ENCODE results near the gene HIRIP3. TPM values are rescaled to one million over a fixed set of nuclear protein-coding genes. Genes with fewer than 3 reads are reported as not detected.
A peak's percentile ranks its signal among the peaks of the same experiment; 100 is the strongest.

The HIRIP3 gene
- total and polyA plus RNA-seq, 2 of the 13 experiments (the other 11 are each of a cell fraction or from before 2014, with no cell fraction given), result 12.6 to 17.2 TPM

DNA sequence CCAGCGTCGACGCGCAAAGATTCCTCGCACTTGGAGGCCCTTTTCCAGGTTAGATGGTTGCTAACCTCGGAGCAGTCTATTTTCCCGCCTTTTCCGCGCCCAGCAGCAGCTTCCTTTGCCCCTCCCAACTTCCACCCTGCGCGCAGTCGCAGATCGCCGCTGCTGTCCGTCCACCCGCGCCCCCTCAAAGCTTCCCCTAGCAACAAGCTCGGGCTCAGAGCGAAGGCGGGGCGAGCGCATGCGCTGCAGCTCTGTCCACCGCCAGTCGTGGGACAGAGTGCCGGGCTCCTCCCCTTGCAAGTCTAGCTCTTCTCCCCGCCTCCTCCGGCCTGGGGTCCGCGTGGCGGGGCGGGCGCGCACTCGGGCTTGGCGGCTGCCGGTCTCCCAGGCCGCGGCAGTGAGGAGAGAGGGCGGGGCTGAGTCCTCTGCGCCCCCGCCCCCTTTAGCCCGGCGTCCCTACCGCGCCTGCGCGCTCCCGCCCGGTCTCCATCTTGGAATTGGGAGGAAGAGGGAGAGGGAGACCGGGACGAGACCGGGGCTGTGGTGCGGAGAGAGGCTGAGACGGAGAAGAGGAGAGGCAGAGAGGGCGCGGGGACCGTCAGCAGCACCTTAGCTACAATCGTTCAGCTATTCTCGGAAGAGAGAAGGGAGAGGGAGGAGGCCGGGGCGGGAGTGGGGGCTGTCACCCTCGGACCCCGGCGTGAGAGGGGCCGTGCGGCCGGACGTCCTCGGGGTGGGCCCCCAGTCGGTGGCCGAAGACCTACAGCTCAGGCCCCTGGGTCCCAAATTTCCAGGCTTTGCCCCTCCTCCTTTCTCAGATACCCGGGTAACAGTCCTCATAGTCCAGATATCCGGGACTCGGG lies 21.8 kb downstream of the HIRIP3 start, which contains the start of gene TAOK2 (continued):
- TF ChIP-seq, protein P1, sequence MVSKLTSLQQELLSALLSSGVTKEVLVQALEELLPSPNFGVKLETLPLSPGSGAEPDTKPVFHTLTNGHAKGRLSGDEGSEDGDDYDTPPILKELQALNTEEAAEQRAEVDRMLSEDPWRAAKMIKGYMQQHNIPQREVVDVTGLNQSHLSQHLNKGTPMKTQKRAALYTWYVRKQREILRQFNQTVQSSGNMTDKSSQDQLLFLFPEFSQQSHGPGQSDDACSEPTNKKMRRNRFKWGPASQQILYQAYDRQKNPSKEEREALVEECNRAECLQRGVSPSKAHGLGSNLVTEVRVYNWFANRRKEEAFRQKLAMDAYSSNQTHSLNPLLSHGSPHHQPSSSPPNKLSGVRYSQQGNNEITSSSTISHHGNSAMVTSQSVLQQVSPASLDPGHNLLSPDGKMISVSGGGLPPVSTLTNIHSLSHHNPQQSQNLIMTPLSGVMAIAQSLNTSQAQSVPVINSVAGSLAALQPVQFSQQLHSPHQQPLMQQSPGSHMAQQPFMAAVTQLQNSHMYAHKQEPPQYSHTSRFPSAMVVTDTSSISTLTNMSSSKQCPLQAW (CRISPR knock-in tag; IDR thresholded peaks at IDR 0.05), result peak; percentile 89
- TF ChIP-seq KMT2B (CRISPR knock-in tag; IDR thresholded peaks at IDR 0.05) (peak; percentile 43), ZNF251 (CRISPR knock-in tag; IDR thresholded peaks at IDR 0.05) (no peak), MIER3 (CRISPR knock-in tag; IDR thresholded peaks at IDR 0.05; ENCODE audit: borderline replicate concordance) (peak; percentile 79; the same call in 1 of the 2 replicates), ETV5 (CRISPR knock-in tag; IDR thresholded peaks at IDR 0.05; ENCODE audit: borderline replicate concordance) (peak; percentile 54), ZSCAN29 (CRISPR knock-in tag; conservative IDR thresholded peaks at IDR 0.05) (peak; percentile 25; the same call in 1 of the 2 replicates), ZFP37 (CRISPR knock-in tag; IDR thresholded peaks at IDR 0.05; ENCODE audit: borderline replicate concordance) (peak; percentile 96; the same call in 1 of the 2 replicates), HOXA5 (CRISPR knock-in tag; IDR thresholded peaks at IDR 0.05) (peak; percentile 79; the same call in 1 of the 2 replicates), ZNF430 (CRISPR knock-in tag; IDR thresholded peaks at IDR 0.05) (peak; percentile 90), BCL6 (CRISPR knock-in tag; IDR thresholded peaks at IDR 0.05) (peak; percentile 42), ZNF670 (CRISPR knock-in tag; IDR thresholded peaks at IDR 0.05; ENCODE audit: borderline replicate concordance) (peak; percentile 51; the same call in 1 of the 2 replicates), TCF7L2 (IDR thresholded peaks at IDR 0.05; ENCODE audit: low read depth, low read length) (no peak), YEATS4 (CRISPR knock-in tag; IDR thresholded peaks at IDR 0.05; ENCODE audit: borderline replicate concordance) (peak; percentile 96), ZNF768 (CRISPR knock-in tag; IDR thresholded peaks at IDR 0.05) (peak; percentile 29; the same call in 1 of the 2 replicates), SETDB1 (CRISPR knock-in tag; IDR thresholded peaks at IDR 0.05; ENCODE audit: borderline replicate concordance) (no peak), RAD51 (IDR thresholded peaks at IDR 0.05; ENCODE audit: borderline replicate concordance) (no peak), SMYD3 (CRISPR knock-in tag; IDR thresholded peaks at IDR 0.05) (no peak; the same call in none of the 2 replicates), KAT2B (IDR thresholded peaks at IDR 0.05; ENCODE audit: borderline replicate concordance, low read depth, low read length) (no peak), ATF7 (IDR thresholded peaks at IDR 0.05) (no peak), ATF7 (CRISPR knock-in tag; IDR thresholded peaks at IDR 0.05) (0 out of 2 replicates have a peak, but pooled peaks have one; percentile 78), GZF1 (CRISPR knock-in tag; IDR thresholded peaks at IDR 0.05) (peak; percentile 75), ZNF788 (CRISPR knock-in tag; IDR thresholded peaks at IDR 0.05; ENCODE audit: borderline replicate concordance) (peak; percentile 61; the same call in 1 of the 2 replicates), SNAI1 (CRISPR knock-in tag; IDR thresholded peaks at IDR 0.05; ENCODE audit: borderline replicate concordance) (peak; percentile 86; the same call in 1 of the 2 replicates)
- TF ChIP-seq, protein P2, sequence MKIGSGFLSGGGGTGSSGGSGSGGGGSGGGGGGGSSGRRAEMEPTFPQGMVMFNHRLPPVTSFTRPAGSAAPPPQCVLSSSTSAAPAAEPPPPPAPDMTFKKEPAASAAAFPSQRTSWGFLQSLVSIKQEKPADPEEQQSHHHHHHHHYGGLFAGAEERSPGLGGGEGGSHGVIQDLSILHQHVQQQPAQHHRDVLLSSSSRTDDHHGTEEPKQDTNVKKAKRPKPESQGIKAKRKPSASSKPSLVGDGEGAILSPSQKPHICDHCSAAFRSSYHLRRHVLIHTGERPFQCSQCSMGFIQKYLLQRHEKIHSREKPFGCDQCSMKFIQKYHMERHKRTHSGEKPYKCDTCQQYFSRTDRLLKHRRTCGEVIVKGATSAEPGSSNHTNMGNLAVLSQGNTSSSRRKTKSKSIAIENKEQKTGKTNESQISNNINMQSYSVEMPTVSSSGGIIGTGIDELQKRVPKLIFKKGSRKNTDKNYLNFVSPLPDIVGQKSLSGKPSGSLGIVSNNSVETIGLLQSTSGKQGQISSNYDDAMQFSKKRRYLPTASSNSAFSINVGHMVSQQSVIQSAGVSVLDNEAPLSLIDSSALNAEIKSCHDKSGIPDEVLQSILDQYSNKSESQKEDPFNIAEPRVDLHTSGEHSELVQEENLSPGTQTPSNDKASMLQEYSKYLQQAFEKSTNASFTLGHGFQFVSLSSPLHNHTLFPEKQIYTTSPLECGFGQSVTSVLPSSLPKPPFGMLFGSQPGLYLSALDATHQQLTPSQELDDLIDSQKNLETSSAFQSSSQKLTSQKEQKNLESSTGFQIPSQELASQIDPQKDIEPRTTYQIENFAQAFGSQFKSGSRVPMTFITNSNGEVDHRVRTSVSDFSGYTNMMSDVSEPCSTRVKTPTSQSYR (CRISPR knock-in tag; IDR thresholded peaks at IDR 0.05; ENCODE audit: borderline replicate concordance), result no peak
- TF ChIP-seq, protein P3, sequence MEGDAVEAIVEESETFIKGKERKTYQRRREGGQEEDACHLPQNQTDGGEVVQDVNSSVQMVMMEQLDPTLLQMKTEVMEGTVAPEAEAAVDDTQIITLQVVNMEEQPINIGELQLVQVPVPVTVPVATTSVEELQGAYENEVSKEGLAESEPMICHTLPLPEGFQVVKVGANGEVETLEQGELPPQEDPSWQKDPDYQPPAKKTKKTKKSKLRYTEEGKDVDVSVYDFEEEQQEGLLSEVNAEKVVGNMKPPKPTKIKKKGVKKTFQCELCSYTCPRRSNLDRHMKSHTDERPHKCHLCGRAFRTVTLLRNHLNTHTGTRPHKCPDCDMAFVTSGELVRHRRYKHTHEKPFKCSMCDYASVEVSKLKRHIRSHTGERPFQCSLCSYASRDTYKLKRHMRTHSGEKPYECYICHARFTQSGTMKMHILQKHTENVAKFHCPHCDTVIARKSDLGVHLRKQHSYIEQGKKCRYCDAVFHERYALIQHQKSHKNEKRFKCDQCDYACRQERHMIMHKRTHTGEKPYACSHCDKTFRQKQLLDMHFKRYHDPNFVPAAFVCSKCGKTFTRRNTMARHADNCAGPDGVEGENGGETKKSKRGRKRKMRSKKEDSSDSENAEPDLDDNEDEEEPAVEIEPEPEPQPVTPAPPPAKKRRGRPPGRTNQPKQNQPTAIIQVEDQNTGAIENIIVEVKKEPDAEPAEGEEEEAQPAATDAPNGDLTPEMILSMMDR (CRISPR knock-in tag; IDR thresholded peaks at IDR 0.05), result peak; percentile 11; the same call in 1 of the 2 replicates

Measured in HepG2 (cell line).